Activated naive CD4-positive, alpha-beta T cell treated with anti-CD3 and anti-CD28 coated beads, Interleukin-2, amount 10 ng/mL, durations not matched to agents 7 days and 5 days (primary cell): ENCODE results near the gene KRT72.
A peak's percentile ranks its signal among the peaks of the same experiment; 100 is the strongest.

Experiments
- CTCF ChIA-PET: fragments of 350-600 bp; sonication (Branson Sonifier 250); formaldehyde crosslinking; loops from one replicate; lab custom pipeline; 2021; ENCODE audit warnings: antibody characterized with exemption; lab: Charles Lee
- DNase-seq: peaks from one replicate; pipeline ENCODE4 v3.0.0-alpha.2; 2020
- H3K27ac Mint-ChIP-seq: one replicate; pipeline ENCODE4 v1.8.0; 2021; ENCODE audit warnings: mild to moderate bottlenecking, moderate library complexity, mixed read lengths
- H3K27me3 Mint-ChIP-seq: one replicate; pipeline ENCODE4 v1.8.0; 2021; ENCODE audit warnings: mild to moderate bottlenecking, mixed read lengths
- H3K36me3 Mint-ChIP-seq: one replicate; pipeline ENCODE4 v1.8.0; 2021; ENCODE audit warnings: mixed read lengths
- H3K4me1 Mint-ChIP-seq: one replicate; pipeline ENCODE4 v1.8.0; 2021; ENCODE audit warnings: mixed read lengths
- H3K4me3 Mint-ChIP-seq: one replicate; pipeline ENCODE4 v1.8.0; 2021; ENCODE audit warnings: mild to moderate bottlenecking, moderate library complexity, mixed read lengths
- H3K9me3 Mint-ChIP-seq: one replicate; pipeline ENCODE4 v1.8.0; 2021; ENCODE audit warnings: mixed read lengths

Gene KRT72

DNA sequence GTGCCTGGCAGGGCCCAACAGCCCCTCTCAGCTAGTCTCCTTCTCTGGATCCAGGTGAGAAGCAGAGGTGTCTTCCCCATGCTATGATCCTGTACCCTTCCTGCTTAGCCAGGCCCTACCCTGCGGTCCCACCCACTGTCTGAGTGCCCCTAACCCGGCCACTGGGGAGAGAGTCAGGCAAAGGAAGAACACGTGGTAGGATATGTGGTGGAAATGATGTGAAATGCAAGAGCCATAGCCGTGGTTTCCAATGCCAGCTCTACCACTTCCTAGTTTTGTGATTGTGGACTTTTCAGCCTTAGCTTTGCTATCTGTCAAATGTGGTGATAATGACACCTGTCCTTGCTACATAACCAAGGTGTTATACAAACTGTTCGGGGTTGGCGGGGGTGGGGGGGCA, 34.9 kb upstream of the KRT72 start:
- Mint-ChIP-seq H3K27ac (no peak overlapping the region), H3K4me1 (peaks cover 50% of the 10 kb centered on the region), H3K9me3 (peaks cover 1% of the 10 kb centered on the region), H3K36me3 (peaks cover 1% of the 10 kb centered on the region), H3K4me3 (no peak overlapping the region), H3K27me3 (peaks cover 8% of the 10 kb centered on the region)
- peak; percentile 21 for DNase-seq
- CTCF ChIA-PET = no interaction called here

DNA sequence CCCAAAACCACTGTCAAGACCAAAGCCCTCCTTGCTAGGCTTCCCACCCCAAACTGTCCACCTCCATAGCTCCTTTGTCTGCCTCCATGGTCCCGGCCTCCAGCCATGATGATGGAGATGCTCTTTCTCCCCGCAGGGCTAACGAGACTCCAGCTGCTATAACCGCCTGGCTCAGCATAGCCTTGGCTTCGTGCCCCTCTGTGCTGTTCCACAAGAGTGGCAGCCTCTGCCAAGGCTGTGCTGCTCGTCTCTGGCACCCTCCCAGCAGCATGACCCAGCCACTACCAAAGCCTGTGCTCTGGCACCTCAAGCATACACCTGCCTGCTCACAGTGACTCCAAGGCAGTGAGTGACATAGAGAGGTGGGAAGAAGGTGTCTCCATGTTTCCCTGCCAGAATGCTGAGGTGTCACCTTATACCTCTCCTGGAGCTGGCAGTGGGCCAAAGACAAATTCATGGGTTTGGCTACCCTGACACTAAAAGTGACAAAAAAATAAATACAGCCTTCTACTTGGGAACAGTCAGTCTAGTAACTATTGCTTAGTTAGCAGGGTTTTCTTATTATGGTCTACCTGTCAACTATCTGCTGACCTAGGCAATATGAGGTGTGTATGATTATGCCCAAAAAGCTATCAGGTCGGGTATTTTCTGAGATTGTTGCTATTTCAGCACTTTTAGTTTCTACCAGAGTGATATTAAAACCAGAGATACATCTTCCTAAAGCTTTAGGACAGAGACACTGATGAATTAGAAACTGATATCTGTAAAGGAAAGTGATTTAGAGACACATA, 33.2 kb upstream of the KRT72 start:
- Mint-ChIP-seq H3K4me1 (peaks cover 63% of the 10 kb centered on the region), H3K27me3 (peaks cover 8% of the 10 kb centered on the region), H3K4me3 (no peak overlapping the region), H3K9me3 (peaks cover 1% of the 10 kb centered on the region), H3K36me3 (peaks cover 1% of the 10 kb centered on the region), H3K27ac (peak overlapping the region; percentile 77)
- CTCF ChIA-PET = interaction anchor here (1.2 kb wide), 1 partner anchor 9 kb away, joined by 3 read pairs; no protein-coding TSS in a partner anchor
- peak; percentile 12 for DNase-seq

DNA sequence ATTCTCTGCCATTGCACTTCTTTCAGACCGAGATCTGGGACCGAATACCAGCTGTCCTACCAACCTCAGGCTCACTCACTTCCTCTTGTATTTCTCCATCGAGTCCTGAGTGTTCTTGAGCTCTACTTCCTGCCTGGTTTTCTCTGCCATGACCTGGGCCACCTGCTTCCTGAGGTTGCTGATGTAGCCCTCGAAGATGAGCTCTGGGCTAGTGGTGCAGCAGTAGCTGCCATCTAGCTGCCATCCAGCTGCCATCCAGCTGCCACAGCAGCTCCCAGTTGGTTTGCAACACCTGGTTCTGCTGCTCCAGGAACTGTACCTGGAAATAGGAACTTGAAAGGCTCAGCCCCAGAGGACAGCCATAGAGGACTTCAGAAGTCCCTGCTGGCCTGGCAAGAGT, 32.1 kb upstream of the KRT72 start:
- H3K27me3 Mint-ChIP-seq = peaks cover 8% of the 10 kb centered on the region
- H3K27ac Mint-ChIP-seq = peak overlapping the region; percentile 83
- H3K4me1 Mint-ChIP-seq = peaks cover 66% of the 10 kb centered on the region
- CTCF ChIA-PET = interaction anchor here (0.8 to 1.2 kb wide), 3 partner anchors 8 to 23 kb away, joined by 3 to 6 read pairs (median 3); no protein-coding TSS in a partner anchor
- H3K4me3 Mint-ChIP-seq = no peak overlapping the region
- peaks cover 1% of the 10 kb centered on the region for H3K9me3 Mint-ChIP-seq
- peaks cover 1% of the 10 kb centered on the region for H3K36me3 Mint-ChIP-seq
- peak; percentile 71 for DNase-seq

DNA sequence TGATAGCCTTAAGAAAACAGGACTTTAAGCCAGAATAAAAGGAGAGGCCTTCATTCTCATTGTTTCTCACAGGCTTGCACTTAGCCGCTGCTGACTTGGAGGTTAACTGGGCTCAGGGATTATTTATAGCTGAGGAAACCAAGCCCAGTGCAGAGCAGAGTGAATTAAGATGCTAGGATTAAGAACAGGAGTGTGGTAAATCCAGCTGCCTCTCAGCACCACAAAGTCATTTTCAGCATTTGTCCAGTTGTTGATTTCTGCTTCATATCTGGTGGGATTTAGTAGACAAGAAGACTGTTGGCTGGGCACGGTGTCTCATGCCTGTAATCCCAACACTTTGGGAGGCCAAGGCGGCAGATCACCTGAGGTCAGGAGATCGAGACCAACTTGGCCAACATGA, 31.4 kb upstream of the KRT72 start:
- peaks cover 1% of the 10 kb centered on the region for H3K36me3 Mint-ChIP-seq
- CTCF ChIA-PET = interaction anchor here (1.2 to 1.5 kb wide), 2 partner anchors 9 to 238 kb away, joined by 3 to 6 read pairs; no protein-coding TSS in a partner anchor
- DNase-seq = no peak
- H3K27me3 Mint-ChIP-seq = peaks cover 8% of the 10 kb centered on the region
- H3K9me3 Mint-ChIP-seq = peaks cover 1% of the 10 kb centered on the region
- H3K4me1 Mint-ChIP-seq = peaks cover 68% of the 10 kb centered on the region
- no peak overlapping the region for H3K4me3 Mint-ChIP-seq
- no peak overlapping the region for H3K27ac Mint-ChIP-seq

DNA sequence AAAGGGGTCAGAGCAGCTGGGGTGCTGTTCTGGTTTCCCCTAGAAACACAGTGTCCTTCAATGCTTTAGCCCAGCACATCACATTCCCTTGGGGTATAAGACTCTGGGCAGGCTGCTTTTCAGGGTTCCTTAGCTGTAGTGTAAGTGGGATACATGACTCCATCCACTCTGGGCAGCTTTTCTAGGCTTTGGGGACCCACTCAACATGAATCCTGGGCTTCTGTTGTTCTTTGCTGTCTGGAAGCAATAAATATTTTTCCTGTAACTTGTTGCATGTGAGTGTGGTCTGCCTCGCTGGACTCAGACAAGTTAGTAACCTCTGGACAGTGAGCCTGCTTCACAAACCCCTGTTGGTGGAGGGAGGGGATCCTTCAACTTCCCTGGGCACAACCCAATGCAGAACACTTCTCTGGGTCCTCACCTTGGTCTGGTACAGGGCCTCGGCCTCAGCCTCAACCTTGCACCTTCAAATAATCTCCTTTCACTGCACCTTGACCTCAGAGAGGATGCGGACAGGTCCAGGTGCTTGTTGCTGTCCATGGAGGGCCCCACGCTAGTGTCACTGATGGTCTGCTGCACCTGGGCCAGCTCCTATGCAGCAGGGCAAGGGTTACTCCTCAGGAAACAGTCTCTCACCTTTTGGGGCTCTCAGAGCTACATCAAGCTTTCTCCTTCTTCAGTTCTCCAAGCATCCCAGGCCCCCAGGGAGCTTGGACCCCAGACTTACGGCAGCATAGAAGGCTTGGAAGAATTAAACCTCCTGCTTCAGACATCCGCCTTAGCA, 30.6 kb upstream of the KRT72 start:
- DNase-seq = peak; percentile 15
- peak overlapping the region; percentile 58 for H3K27ac Mint-ChIP-seq
- peaks cover 1% of the 10 kb centered on the region for H3K36me3 Mint-ChIP-seq
- H3K9me3 Mint-ChIP-seq = peaks cover 1% of the 10 kb centered on the region
- no peak overlapping the region for H3K4me3 Mint-ChIP-seq
- CTCF ChIA-PET = interaction anchor here (1.5 kb wide), 1 partner anchor 239 kb away, joined by 3 read pairs; no protein-coding TSS in a partner anchor
- peaks cover 6% of the 10 kb centered on the region for H3K27me3 Mint-ChIP-seq
- H3K4me1 Mint-ChIP-seq = peaks cover 75% of the 10 kb centered on the region

DNA sequence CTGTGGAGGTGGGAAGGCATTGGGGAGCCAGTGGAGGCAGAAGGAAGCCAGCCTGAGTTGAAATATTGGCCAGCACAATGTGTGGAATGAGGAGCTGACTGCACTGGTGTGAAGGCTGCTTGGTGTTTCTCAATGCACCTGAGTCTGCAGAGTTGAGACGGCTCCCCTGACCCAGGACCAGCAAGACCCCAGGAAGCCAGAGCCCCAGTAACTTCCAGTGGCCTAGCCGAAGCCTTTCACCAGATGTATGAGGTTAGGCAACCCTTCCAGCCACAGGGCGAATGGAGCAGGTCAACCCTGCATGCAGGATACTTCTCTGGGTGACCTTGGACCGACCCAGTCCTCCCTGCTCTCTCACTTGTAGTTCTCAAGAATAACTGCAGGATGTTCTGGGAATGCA, 30.0 kb upstream of the KRT72 start:
- Mint-ChIP-seq H3K4me1 (peaks cover 75% of the 10 kb centered on the region), H3K27ac (no peak overlapping the region), H3K9me3 (peaks cover 1% of the 10 kb centered on the region), H3K36me3 (peaks cover 1% of the 10 kb centered on the region), H3K27me3 (peaks cover 4% of the 10 kb centered on the region), H3K4me3 (no peak overlapping the region)
- peak; percentile 14 for DNase-seq
- CTCF ChIA-PET = no interaction called here

DNA sequence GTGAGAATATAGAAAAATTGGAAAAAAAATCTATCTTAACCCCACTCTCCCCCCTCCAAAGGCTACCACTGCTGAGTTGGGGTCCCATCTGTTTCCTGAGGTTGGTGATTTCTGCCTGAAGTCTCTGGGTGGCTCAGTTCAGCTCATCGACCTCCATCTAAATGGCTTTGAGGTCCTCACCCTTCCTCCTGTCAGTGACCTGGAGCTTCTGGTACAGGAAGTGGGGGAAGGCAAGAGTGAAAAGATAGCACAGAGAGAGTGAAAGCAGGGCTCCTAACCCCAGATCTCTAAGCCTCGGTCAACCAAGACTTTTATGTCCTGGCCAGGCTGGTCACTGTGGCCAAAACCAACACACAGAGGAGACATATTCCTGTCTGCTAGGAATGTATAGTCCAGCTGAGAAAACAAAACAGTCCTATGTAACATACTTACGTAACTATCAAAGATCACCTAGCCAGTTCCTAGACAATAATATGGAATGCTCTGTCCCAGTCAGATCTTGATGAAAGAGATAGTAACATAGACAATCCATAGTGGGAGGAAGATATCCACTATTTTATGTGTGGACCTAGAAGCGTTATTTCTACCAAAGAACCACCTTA, 29.4 kb upstream of the KRT72 start:
- Mint-ChIP-seq H3K27ac (peak overlapping the region; percentile 49), H3K27me3 (peaks cover 4% of the 10 kb centered on the region), H3K36me3 (peaks cover 1% of the 10 kb centered on the region), H3K4me3 (peak overlapping the region; percentile 59), H3K9me3 (peaks cover 1% of the 10 kb centered on the region), H3K4me1 (peaks cover 73% of the 10 kb centered on the region)
- CTCF ChIA-PET = interaction anchor here (1.2 kb wide), 1 partner anchor 249 kb away, joined by 3 read pairs; no protein-coding TSS in a partner anchor
- peak; percentile 23 for DNase-seq

DNA sequence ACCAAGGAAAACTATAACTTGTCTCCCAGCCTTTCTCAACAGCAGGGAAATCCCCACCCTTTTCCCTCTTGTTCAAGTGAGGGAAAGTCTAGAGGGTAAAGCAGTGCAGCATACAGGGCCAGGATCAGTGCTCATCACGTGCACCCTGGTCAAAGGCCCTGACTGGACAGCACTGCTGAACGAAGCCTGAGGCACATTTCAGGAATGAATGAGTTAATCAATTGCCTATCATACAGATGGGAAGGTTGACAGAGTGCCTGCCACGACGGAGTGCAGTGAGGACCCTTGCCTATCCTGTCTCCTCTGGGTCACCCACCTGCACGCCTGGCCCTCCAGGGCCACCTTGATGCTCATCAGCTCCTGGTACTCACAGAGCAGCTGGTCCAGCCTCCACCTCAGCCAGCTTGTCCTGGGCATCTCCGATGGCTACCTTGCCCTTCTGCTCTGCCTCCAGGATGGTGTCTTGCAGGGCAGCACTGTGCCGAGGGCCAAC, 28.8 kb upstream of the KRT72 start:
- peaks cover 4% of the 10 kb centered on the region for H3K27me3 Mint-ChIP-seq
- peak overlapping the region; percentile 49 for H3K27ac Mint-ChIP-seq
- H3K9me3 Mint-ChIP-seq = peaks cover 1% of the 10 kb centered on the region
- H3K4me1 Mint-ChIP-seq = peaks cover 71% of the 10 kb centered on the region
- CTCF ChIA-PET = interaction anchor here (1.2 kb wide), 1 partner anchor 250 kb away, joined by 3 read pairs; no protein-coding TSS in a partner anchor
- H3K4me3 Mint-ChIP-seq = peak overlapping the region; percentile 59
- peaks cover 1% of the 10 kb centered on the region for H3K36me3 Mint-ChIP-seq
- peak; percentile 15 for DNase-seq

DNA sequence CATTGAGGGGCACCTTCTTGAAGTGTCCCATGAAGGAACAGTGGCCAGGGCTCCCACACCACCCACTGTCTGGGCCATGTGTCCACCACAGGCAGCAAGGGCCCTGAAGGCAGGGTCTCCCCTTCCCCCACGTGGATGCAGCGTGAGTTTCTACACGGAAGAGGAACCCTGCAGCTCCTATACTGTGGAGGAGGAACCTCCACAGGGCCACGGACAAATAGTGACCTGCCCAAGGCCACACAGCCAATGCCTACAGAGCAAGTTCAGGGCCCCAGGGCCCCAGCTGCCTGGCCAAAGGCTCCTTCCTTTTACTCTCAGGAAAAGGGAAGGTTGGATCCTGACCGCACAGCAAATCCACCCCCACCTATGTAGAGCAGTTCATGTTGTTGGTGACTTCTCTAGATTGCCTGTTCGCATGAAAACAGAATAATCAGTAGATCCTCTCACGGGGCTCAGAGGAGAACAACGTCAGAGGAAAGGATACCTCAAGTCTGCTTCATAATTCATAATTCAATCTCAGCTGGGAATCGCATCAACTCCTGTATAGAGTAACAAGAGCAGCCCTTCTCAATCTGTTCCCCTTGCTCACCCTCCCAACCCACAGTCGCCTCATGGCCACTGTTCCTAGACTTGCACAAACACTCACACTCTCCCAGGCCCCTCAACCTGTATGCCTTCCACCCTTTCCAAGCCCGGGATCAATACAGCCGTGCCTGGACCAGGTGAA, 28.2 kb upstream of the KRT72 start:
- peak overlapping the region; percentile 33 for H3K27ac Mint-ChIP-seq
- DNase-seq = peak; percentile 17
- H3K4me1 Mint-ChIP-seq = peaks cover 67% of the 10 kb centered on the region
- H3K36me3 Mint-ChIP-seq = peaks cover 1% of the 10 kb centered on the region
- H3K27me3 Mint-ChIP-seq = peaks cover 4% of the 10 kb centered on the region
- H3K9me3 Mint-ChIP-seq = peaks cover 1% of the 10 kb centered on the region
- H3K4me3 Mint-ChIP-seq = peak overlapping the region; percentile 59
- CTCF ChIA-PET = interaction anchor here (1.2 kb wide), 1 partner anchor 251 kb away, joined by 3 read pairs; no protein-coding TSS in a partner anchor

DNA sequence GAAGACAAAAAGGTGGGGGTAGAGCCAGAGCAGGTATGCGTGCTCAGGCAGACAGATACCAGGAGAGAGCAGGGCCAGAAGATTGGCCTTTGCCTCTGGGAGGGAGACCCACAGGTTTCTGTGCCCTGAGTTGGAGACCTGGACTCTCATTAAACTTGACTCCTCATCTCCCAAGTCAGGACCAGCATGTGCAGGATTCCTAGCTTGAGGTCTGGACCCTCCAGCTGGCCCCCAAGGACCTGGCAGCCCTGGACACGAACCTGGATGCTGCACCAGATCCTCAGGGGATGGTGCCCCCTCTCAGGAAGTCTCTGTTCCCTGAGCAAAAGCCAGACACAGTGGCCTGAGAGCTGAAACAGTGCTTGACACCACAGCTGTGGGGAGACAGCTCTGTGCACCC, 27.6 kb upstream of the KRT72 start:
- Mint-ChIP-seq H3K4me1 (peaks cover 61% of the 10 kb centered on the region), H3K27me3 (peaks cover 4% of the 10 kb centered on the region), H3K9me3 (no peaks in the 10 kb centered on the region), H3K36me3 (no peaks in the 10 kb centered on the region), H3K4me3 (no peak overlapping the region), H3K27ac (no peak overlapping the region)
- CTCF ChIA-PET = no interaction called here
- DNase-seq = no peak

DNA sequence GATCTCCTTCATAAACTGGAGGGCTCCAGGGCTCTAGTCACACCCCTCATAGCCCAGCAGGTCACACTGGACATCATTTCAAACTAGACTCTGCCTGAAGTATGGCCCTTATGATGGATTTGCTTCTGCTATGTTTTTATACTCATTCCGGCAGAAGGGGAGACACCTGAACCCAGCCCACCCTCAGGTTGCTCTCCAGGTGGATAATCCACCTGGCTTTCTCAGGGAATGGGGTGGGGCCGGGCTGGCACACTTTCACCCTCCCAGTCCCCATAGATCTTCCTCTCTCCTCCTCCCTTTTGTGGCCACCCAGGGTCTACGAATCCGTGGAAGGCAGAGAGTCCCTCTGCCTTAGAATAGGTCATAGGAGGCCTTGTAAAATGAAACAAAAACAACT, 26.8 kb upstream of the KRT72 start:
- no peaks in the 10 kb centered on the region for H3K36me3 Mint-ChIP-seq
- no peaks in the 10 kb centered on the region for H3K9me3 Mint-ChIP-seq
- H3K27ac Mint-ChIP-seq = no peak overlapping the region
- no peak overlapping the region for H3K4me3 Mint-ChIP-seq
- DNase-seq = no peak
- CTCF ChIA-PET = no interaction called here
- H3K27me3 Mint-ChIP-seq = peaks cover under 1% of the 10 kb centered on the region
- H3K4me1 Mint-ChIP-seq = peaks cover 54% of the 10 kb centered on the region

DNA sequence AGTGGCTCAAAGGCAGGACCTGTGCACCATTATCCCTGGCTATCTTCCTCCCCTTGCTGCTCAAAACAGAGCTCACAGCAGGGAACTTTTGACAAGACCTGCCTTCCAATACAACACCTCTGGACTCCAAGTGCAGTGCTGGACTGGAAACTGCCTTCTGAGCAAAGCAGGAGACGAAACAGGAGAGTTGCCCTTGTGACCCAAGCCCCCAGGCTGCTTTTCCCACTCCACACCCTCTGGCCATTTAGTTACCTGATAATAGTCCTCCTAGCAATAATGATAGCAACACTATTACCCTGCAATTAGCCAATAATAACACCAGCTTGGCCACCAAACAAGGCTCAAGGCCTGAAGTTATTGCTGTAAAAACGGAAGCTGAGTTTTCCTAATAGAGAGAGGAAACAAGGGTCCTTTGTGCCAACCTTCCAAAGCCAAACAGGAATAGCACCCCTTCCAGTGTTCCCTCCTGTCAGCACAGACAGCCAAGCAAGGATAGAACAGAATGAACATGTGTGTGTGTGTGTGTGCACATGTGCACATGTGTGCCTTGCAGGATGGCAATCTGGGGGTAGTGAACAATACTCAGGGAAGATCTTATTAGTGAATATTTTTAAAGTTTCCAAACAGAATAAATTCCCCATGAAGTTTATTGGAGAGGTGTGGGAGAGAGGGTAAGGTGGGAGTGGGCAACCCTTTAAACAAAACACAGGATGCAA, 26.3 kb upstream of the KRT72 start:
- no peak overlapping the region for H3K4me3 Mint-ChIP-seq
- no peaks in the 10 kb centered on the region for H3K27me3 Mint-ChIP-seq
- peaks cover 3% of the 10 kb centered on the region for H3K36me3 Mint-ChIP-seq
- no peaks in the 10 kb centered on the region for H3K9me3 Mint-ChIP-seq
- no peak for DNase-seq
- CTCF ChIA-PET = interaction anchor here (0.7 kb wide), 1 partner anchor 236 kb away, joined by 3 read pairs; no protein-coding TSS in a partner anchor
- peaks cover 48% of the 10 kb centered on the region for H3K4me1 Mint-ChIP-seq
- H3K27ac Mint-ChIP-seq = no peak overlapping the region

DNA sequence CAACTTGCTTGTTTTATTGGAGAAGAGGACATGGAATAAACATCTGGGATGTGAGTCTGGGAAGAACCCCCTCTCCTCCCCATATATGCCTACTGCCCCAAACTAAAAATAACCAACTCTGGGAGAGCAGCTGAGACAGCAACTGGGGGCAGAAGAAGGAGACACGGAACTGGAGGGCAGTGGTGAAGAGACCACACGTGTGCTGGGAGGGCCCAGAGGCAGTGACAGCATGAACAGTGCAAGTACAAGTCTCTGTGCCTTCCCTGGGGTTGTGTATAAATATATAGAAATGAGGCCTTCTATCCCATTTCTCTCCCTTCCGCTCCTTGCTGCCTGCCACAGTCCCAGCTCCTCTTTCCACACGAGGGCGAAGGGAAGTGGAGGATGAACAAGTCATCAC, 21.1 kb upstream of the KRT72 start:
- Mint-ChIP-seq H3K36me3 (peaks cover 3% of the 10 kb centered on the region), H3K4me3 (no peak overlapping the region), H3K27me3 (peaks cover under 1% of the 10 kb centered on the region), H3K27ac (no peak overlapping the region), H3K9me3 (no peaks in the 10 kb centered on the region), H3K4me1 (peaks cover 16% of the 10 kb centered on the region)
- DNase-seq = no peak
- CTCF ChIA-PET = no interaction called here
